Activated CD4-positive, alpha-beta T cell treated with anti-CD3 and anti-CD28 coated beads, Interleukin-2, amount 50 U/mL, for 16 hours (primary cell): Measurements from ENCODE around the gene YJEFN3.

ENCODE experiments used
- DNase-seq: peaks from one replicate; pipeline ENCODE4 v3.0.0-alpha.2; 2020

YJEFN3 gene

GRCh38 chr19:19558055-19558454, 29.3 kb downstream of the YJEFN3 start:
- DNase-seq: no peak

- no peak for DNase-seq
Measured at GRCh38 chr19:19558636-19559035, 29.9 kb downstream of the YJEFN3 start.

GRCh38 chr19:19559931-19560330, 31.2 kb downstream of the YJEFN3 start:
- DNase-seq: no peak

GRCh38 chr19:19561946-19562664, 33.4 kb downstream of the YJEFN3 start:
- DNase-seq: no peak

- DNase-seq: no peak
Measured at GRCh38 chr19:19562665-19563347, 34.1 kb downstream of the YJEFN3 start.

- no peak for DNase-seq
Measured at GRCh38 chr19:19563348-19563848, 34.7 kb downstream of the YJEFN3 start.

- DNase-seq: no peak
Measured at GRCh38 chr19:19566306-19566705, 37.6 kb downstream of the YJEFN3 start.

GRCh38 chr19:19567391-19567790, 38.7 kb downstream of the YJEFN3 start:
- no peak for DNase-seq

- no peak for DNase-seq
Measured at GRCh38 chr19:19568802-19569756, 40.4 kb downstream of the YJEFN3 start.

GRCh38 chr19:19570571-19570970, 41.9 kb downstream of the YJEFN3 start:
- no peak for DNase-seq

GRCh38 chr19:19571071-19571786, 42.5 kb downstream of the YJEFN3 start:
- DNase-seq: no peak

GRCh38 chr19:19575411-19575810, 46.7 kb downstream of the YJEFN3 start:
- DNase-seq: no peak

GRCh38 chr19:19578252-19578651, 49.5 kb downstream of the YJEFN3 start:
- DNase-seq: no peak

- no peak for DNase-seq
Measured at GRCh38 chr19:19579533-19580361, 51.0 kb downstream of the YJEFN3 start.

GRCh38 chr19:19580418-19580817, 51.7 kb downstream of the YJEFN3 start:
- DNase-seq: no peak

- DNase-seq: no peak
Measured at GRCh38 chr19:19581391-19581790, 52.7 kb downstream of the YJEFN3 start.

- DNase-seq: no peak
Measured at GRCh38 chr19:19582471-19582870, 53.8 kb downstream of the YJEFN3 start.

- no peak for DNase-seq
Measured at GRCh38 chr19:19584356-19584755, 55.6 kb downstream of the YJEFN3 start.
